Heart right ventricle (tissue), 16 donors: ENCODE results near the gene VSNL1. TPM values are rescaled to one million over a fixed set of nuclear protein-coding genes. Genes with fewer than 3 reads are reported as not detected.

ENCODE experiments used
- ATAC-seq, 8 donors: fragments of 200-7000 bp; cut with Tn5 transposase; one replicate each; pipeline ENCODE4 v1.9.1; 2020; ENCODE audit warnings: mild to moderate bottlenecking in 8 of 8, moderate library complexity in 8 of 8, moderate number of reproducible peaks in 1 of 8
- DNase-seq, 2 donors: peaks; one replicate each; pipeline ENCODE4 v3.0.0-alpha.2; 2020
- H3K27ac ChIP-seq, 10 donors: fragments of 200-600 bp; sonication (generic) in 2 of 10; one replicate each; pipeline versions ENCODE4 v1.5.0 to v1.8.0; 2020 to 2022; ENCODE audit warnings: mild to moderate bottlenecking in 3 of 10
- H3K27me3 ChIP-seq, 7 donors: fragments of 200-600 bp; one replicate each; pipeline ENCODE4 v1.8.0; 2021 to 2022; ENCODE audit warnings: mild to moderate bottlenecking in 2 of 7
- H3K36me3 ChIP-seq, 9 donors: fragments of 200-600 bp; sonication (generic) in 1 of 9; one replicate each; pipeline versions ENCODE4 v1.5.0 to v1.8.0; 2020 to 2022; ENCODE audit warnings: mild to moderate bottlenecking in 2 of 9
- H3K4me1 ChIP-seq, 9 donors: fragments of 200-600 bp; sonication (generic) in 1 of 9; one replicate each; pipeline versions ENCODE4 v1.5.0 to v1.8.0; 2020 to 2022; ENCODE audit warnings: mild to moderate bottlenecking in 4 of 9
- H3K4me3 ChIP-seq, 10 donors: fragments of 200-600 bp; sonication (generic) in 2 of 10; one replicate each; pipeline versions ENCODE4 v1.5.0 to v1.8.0; 2020 to 2022; ENCODE audit warnings: mild to moderate bottlenecking in 7 of 10, moderate library complexity in 2 of 10
- H3K9me3 ChIP-seq, 11 donors: fragments of 200-600 bp in 10 of 11; sonication (generic) in 2 of 11; one replicate each; pipeline versions ENCODE4 v1.5.0 to v1.8.0; 2013 to 2022; ENCODE audit warnings: mild to moderate bottlenecking in 2 of 11, control low read depth in 1 of 11, moderate library complexity in 1 of 11
- WGBS, 2 donors: extraction: QIAGEN DNeasy Blood & Tissue Kit; methylation state at CpG; one replicate each; pipeline ENCODE4 v1.1.7; 2013; ENCODE audit warnings: inconsistent platforms in 1 of 2; 5-methylcytosine and 5-hydroxymethylcytosine counted together
- intact Hi-C, 10 donors: fragments of 100-400 bp; cut with DNase I; formaldehyde crosslinking; loops; one replicate each; pipeline versions ENCODE4 v1.11.1 to v1.14.2; 2022
- polyA plus RNA-seq, 2 donors: library from polyadenylated mRNA; stranded (reverse); fragments of 200-250 nt; gene quantifications; one replicate each; pipeline ENCODE4 v1.2.3, GENCODE V29; 2013
- total RNA-seq, 10 donors: library from RNA; stranded (reverse); fragmentation: NEBNext Ultra II Directional in 3 of 10; extraction: Animal tissue kit (Norgen Biotek cat#: 25700) in 3 of 10; gene quantifications; one replicate each; pipeline versions ENCODE4 v1.2.1 to v1.2.4, GENCODE V29; 2021 to 2023
- TF ChIP-seq, protein P1 (sequence below), 9 donors: fragments of 200-600 bp; sonication (generic) in 2 of 9; IDR thresholded peaks; one replicate each; pipeline versions ENCODE4 v1.5.0 to v1.8.0; 2021 to 2022; ENCODE audit warnings: antibody characterized with exemption in 9 of 9, mild to moderate bottlenecking in 5 of 9, moderate library complexity in 1 of 9
- donor health status: Arrhythmogenic right ventricular cardiomyopathy.
- donor health status: ischemic (EF 13 %, LVEDD 7.1; RV severe dilation, severe dysfunction).
- donor health status: healthy with polysubstance abuse.
- donor health status: DM: no; HTN: yes; CAD: no.
- donor health status: DM: no; HTN: no; CAD: no.
- donor health status: ischemic (EF 25% LVEDD 6.9; RV normal size, moderate dysfunction).
- donor health status: ischemic (EF 25% LVEDD 5.7; RV mildly dilated, moderate dysfunction).
- donor health status: healthy.
- donor health status: DM: yes; HTN: yes; CAD: no.
- donor health status: Ischemic cardiomyopathy.
- donor health status: ischemic (EF 35%, LVEDD 5.7; RV mildly dilated, moderate dysfunction).
- donor health status: nonischemic (EF 11% LVEDD 7.7; RV severe dilation, severe dysfunction).
- donor health status: DM: yes; HTN: yes; CAD: no.
- donor health status: PGD.
- donor health status: ischemic (EF 29% LVEDD 5.4; RV normal size, mild dysfunction).
- donor health status: nonischemic (EF 23%, LVEDD 6.1; RV moderate dilation, normal function).

VSNL1 gene
- total and polyA plus RNA-seq, 12 donors = 5.9 to 24.3 (median 17.3) TPM

DNA sequence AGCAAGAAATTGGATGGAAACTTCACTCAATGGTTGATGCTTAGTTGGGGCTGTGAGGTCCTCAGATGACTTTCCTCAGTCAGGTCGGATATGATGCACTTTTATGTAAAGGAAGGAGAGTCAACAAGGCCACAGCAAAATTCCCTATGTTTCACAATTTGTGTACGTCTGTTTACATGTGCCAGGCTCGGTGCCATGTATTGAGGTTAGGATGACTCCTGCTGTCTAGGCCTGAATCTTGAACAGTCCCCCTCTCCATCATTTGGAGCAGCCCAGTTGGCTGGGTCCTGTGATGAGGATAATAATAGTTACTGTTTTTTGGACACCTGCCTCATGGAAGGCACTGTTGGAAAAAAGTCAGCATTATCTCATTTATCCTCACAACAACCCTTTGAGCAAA, 43.1 kb downstream of the VSNL1 start:
- Histone ChIP-seq H3K36me3 (no peaks in the 10 kb centered on the region), H3K27ac (peak overlapping the region in 4 of 10 donors; percentile 10 to 48 (median 41)), H3K4me1 (peaks cover 0 to 14% (median 4%) of the 10 kb centered on the region in 9 donors), H3K9me3 (no peaks in the 10 kb centered on the region), H3K27me3 (no peaks in the 10 kb centered on the region), H3K4me3 (no peak overlapping the region)
- DNase-seq (peak in 1 of 2 donors; percentile 10), ATAC-seq (peak in 7 of 8 donors; percentile 46 to 89 (median 79))
- intact Hi-C loops = no loop called here
- TF ChIP-seq, protein P1, sequence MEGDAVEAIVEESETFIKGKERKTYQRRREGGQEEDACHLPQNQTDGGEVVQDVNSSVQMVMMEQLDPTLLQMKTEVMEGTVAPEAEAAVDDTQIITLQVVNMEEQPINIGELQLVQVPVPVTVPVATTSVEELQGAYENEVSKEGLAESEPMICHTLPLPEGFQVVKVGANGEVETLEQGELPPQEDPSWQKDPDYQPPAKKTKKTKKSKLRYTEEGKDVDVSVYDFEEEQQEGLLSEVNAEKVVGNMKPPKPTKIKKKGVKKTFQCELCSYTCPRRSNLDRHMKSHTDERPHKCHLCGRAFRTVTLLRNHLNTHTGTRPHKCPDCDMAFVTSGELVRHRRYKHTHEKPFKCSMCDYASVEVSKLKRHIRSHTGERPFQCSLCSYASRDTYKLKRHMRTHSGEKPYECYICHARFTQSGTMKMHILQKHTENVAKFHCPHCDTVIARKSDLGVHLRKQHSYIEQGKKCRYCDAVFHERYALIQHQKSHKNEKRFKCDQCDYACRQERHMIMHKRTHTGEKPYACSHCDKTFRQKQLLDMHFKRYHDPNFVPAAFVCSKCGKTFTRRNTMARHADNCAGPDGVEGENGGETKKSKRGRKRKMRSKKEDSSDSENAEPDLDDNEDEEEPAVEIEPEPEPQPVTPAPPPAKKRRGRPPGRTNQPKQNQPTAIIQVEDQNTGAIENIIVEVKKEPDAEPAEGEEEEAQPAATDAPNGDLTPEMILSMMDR (IDR thresholded peaks at IDR 0.05) = no peak
- WGBS, 2 donors = 60 to 66% methylated on average over 3 of the region's 3 CpGs

DNA sequence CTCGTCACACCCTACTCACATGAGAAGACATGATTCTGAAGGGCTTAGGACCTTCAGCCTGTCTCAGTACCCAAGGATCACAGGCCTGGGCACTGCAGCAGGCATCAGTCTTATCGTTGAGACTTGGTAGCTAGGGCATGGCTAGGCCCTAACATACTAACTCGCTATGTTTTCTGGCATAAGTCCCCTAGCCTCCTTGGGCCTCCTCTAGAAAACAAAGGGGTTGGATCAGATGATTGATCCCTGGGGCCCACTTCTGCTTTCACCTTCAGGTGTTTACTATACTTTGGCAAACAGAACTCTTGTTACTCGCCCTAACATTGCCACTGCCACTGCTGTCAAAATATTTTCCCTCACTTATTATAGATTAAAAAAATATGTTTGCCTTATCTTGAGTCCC, 44.2 kb downstream of the VSNL1 start:
- DNase-seq (no peak), ATAC-seq (no peak)
- Histone ChIP-seq H3K4me1 (peaks cover 0 to 14% (median 4%) of the 10 kb centered on the region in 9 donors), H3K4me3 (no peak overlapping the region), H3K27me3 (no peaks in the 10 kb centered on the region), H3K9me3 (no peaks in the 10 kb centered on the region), H3K27ac (no peak overlapping the region), H3K36me3 (no peaks in the 10 kb centered on the region)
- 68% methylated on average over 4 of the region's 4 CpGs for WGBS, 2 donors
- TF ChIP-seq, protein P1 (IDR thresholded peaks at IDR 0.05) = no peak
- intact Hi-C loops = no loop called here

DNA sequence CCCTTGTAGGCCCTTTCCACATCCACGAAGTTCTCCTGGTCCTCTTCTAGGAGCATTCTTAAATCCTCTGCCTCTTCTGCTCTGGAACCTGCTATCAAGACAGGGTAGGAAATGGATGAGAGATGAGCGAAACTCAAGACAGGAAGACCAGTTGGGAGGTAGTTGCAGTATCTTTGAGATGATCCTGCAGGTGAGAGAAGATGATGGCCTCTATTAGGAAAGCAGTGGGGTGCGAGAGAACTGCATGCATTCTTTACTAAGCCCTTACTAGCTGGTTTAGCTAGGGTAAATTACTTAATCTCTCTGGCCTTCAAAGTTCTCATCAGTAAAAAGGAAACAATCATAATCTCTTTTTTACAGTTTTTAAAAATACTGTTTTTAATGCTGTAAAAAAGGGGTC, 47.0 kb downstream of the VSNL1 start:
- no peak overlapping the region for H3K27ac ChIP-seq
- TF ChIP-seq, protein P1 (IDR thresholded peaks at IDR 0.05) = no peak
- intact Hi-C loops = no loop called here
- WGBS, 2 donors = 77 to 90% methylated on average over 3 of the region's 3 CpGs
- ATAC-seq = no peak
- no peaks in the 10 kb centered on the region for H3K9me3 ChIP-seq
- no peak for DNase-seq
- no peaks in the 10 kb centered on the region for H3K36me3 ChIP-seq
- H3K4me3 ChIP-seq = no peak overlapping the region
- H3K27me3 ChIP-seq = no peaks in the 10 kb centered on the region
- H3K4me1 ChIP-seq = peaks cover 0 to 14% (median 4%) of the 10 kb centered on the region in 9 donors

DNA sequence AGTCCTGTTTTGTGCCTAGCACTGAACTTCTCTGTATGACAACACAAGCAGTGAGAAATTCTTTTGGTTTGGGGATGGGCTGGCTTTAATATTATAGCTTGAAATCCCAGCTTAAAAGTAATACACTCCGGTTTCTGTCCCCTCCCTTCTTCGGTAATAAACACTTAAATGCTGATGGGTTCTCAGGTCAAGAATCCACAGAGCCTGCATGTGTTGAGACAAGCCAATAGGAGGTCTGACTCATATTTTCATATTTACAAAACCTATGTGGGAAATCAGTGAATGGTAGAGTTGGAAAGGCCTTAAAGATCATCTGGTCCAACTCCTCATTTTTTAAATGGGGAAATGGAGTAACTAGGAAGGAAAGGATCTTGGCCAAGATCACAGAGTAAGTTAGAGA, 47.5 kb downstream of the VSNL1 start:
- intact Hi-C loops = no loop called here
- Histone ChIP-seq H3K27me3 (no peaks in the 10 kb centered on the region), H3K9me3 (no peaks in the 10 kb centered on the region), H3K27ac (no peak overlapping the region), H3K4me3 (no peak overlapping the region), H3K36me3 (no peaks in the 10 kb centered on the region), H3K4me1 (peaks cover 0 to 14% (median 4%) of the 10 kb centered on the region in 9 donors)
- TF ChIP-seq, protein P1 (IDR thresholded peaks at IDR 0.05) = no peak
- WGBS, 2 donors = 88 to 91% methylated on average over 2 of the region's 2 CpGs
- DNase-seq = no peak
- no peak for ATAC-seq
